ENCODE results near the gene CCDC97. TPM values are rescaled to one million over a fixed set of nuclear protein-coding genes. Genes with fewer than 3 reads are reported as not detected.
A peak's percentile ranks its signal among the peaks of the same experiment; 100 is the strongest.

CCDC97 gene
- total and polyA plus RNA-seq, 2 of the 8 experiments (the other 6 are each of a cell fraction or from before 2014, with no cell fraction given): 19.8 to 27.1 TPM

DNA sequence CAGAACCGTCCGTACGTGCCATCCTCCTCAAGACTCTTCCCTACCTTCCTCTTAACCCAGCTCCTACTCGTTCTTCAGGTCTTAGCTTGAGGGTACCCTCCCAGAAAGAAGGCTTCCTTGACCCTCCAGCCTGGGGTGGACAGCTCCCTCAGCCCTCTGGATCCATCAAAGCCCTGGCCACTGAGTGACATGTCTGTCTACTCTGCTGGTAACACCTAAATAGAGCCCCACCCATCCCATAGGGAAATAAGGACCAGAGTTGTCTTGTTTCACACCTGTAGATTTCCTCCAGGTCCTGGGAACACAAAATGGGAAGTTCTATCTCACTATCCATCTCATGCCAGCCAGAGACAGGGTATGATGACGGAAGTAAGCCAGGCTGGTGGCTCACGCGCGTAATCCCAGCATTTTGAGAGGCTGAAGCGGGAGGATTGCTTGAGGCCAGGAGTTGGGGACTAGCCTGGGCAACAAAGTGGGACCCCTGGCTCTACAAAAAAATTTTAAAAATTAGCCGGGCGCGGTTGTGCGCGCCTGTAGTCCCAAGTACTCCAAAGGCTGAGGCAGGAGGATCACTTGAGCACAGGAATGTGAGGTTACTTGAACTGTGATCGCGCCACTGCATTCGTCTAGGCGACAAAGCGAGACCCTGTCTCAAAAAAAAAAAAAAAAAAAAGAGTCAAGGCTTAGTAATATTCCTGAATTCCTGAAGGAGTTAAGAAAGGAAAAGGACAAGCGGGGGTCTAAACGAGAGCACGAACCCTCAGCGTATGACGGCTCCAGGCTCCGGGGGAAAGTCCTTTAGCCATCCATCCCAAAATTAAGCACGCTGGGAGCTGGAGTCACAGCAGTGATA, 566 bp upstream of the CCDC97 start:
- peaks cover 0 to 8% of the 10 kb centered on the region in 2 experiments for H4K20me1 ChIP-seq (replicated peaks in 1 of 2; ENCODE audit: control insufficient read depth in 1 of 2, insufficient read depth in 2 of 2, low read length in 2 of 2)
- no peak overlapping the region for H4K91ac ChIP-seq (replicated peaks; ENCODE audit: insufficient read length, low read length)
- CTCF ChIA-PET (ENCODE audit: partially characterized antibody): interaction anchor here (0.7 to 7.3 kb wide), 19 partner anchors 10 to 333 kb away, joined by 3 to 63 read pairs (median 4); no protein-coding TSS in a partner anchor
- no peaks in the 10 kb centered on the region for H3K27me3 ChIP-seq (replicated peaks in 1 of 4; ENCODE audit: control insufficient read depth in 3 of 4, extremely low read depth in 1 of 4, insufficient read depth in 3 of 4, low read length in 3 of 4)
- no peak overlapping the region for H3K23ac ChIP-seq (ENCODE audit: insufficient read length)
- H3K79me1 ChIP-seq (ENCODE audit: low read depth, low read length): peaks cover 7% of the 10 kb centered on the region; the same call in 1 of the 2 replicates
- H3K9me3 ChIP-seq (ENCODE audit: insufficient read depth in 2 of 2, low read depth in 1 of 2, low read length in 1 of 2): no peaks in the 10 kb centered on the region
- H4K5ac ChIP-seq (ENCODE audit: insufficient read length, low read depth, low read length): peak overlapping the region; percentile 45
- H3K9ac ChIP-seq (replicated peaks in 1 of 4; ENCODE audit: extremely low read depth in 1 of 4, low read depth in 3 of 4, low read length in 3 of 4): peak overlapping the region in 3 of 4 experiments; percentile 79 to 94 (median 93); a peak in 6 of 7 replicates
- H4K8ac ChIP-seq (ENCODE audit: extremely low read depth, insufficient read depth, low read length): no peak overlapping the region
- H2BK15ac ChIP-seq (ENCODE audit: low read length): no peak overlapping the region
- DNase-seq (ENCODE audit: low read depth in 1 of 2, low spot score in 2 of 2): peak in 1 of 2 experiments; percentile 48
- H3K56ac ChIP-seq (replicated peaks; ENCODE audit: insufficient read length, low read depth, low read length): peak overlapping the region; percentile 80
- peak overlapping the region; percentile 60; the same call in 1 of the 2 replicates for H3K18ac ChIP-seq (ENCODE audit: extremely low read depth, low read length)
- peaks cover 21 to 32% (median 25%) of the 10 kb centered on the region in 4 experiments; a peak in 7 of 8 replicates for H3K36me3 ChIP-seq (ENCODE audit: control insufficient read depth in 2 of 4, insufficient read depth in 4 of 4, low read length in 3 of 4)
- no peak overlapping the region for H3K14ac ChIP-seq (ENCODE audit: insufficient read length)
- H3K23me2 ChIP-seq (ENCODE audit: low read depth, low read length): peaks cover 7% of the 10 kb centered on the region
- no peak overlapping the region for H2BK12ac ChIP-seq (ENCODE audit: low read depth, low read length)
- H2AK5ac ChIP-seq (ENCODE audit: low read depth, low read length): no peak overlapping the region
- POLR2A ChIA-PET (ENCODE audit: partially characterized antibody): interaction anchor here (0.6 to 22.6 kb wide), 24 partner anchors 13 to 1055 kb away, joined by 3 to 579 read pairs (median 4); partner anchors contain the start of genes ACTMAP, HNRNPUL1 and TGFB1
- no peak overlapping the region for H2AFZ ChIP-seq (ENCODE audit: low read length)
- no peak for FAIRE-seq
- H3K4me3 ChIP-seq (ENCODE audit: extremely low read depth in 1 of 4, insufficient read depth in 2 of 4, low read depth in 3 of 4, low read length in 4 of 4): peak overlapping the region; percentile 62 to 91 (median 77)
- WGBS, 2 experiments (ENCODE audit: extremely low coverage in 1 of 2, insufficient coverage in 1 of 2, insufficient read length in 1 of 2, insufficient replicate concordance in 2 of 2, low coverage in 1 of 2, low lambda C conversion rate in 2 of 2, missing lambda C conversion rate in 1 of 2): 48% methylated on average over 25 of the region's 26 CpGs; no CpG with 5 or more reads in 1 of the 2 experiments
- peak overlapping the region; percentile 71 for H2BK5ac ChIP-seq (ENCODE audit: low read depth, low read length)
- H2BK120ac ChIP-seq (replicated peaks; ENCODE audit: low read depth, low read length): no peak overlapping the region
- 0 out of 2 replicates have a peak overlapping the region, but pooled peaks have one; percentile 92 for H3K27ac ChIP-seq (ENCODE audit: low read depth, low read length)
- peaks cover 0 to 8% of the 10 kb centered on the region in 2 experiments; a peak in 2 of 4 replicates for H3K79me2 ChIP-seq (ENCODE audit: control insufficient read depth in 1 of 2, insufficient read depth in 2 of 2, low read length in 2 of 2)
- peaks cover 0 to 10% (median under 1%) of the 10 kb centered on the region in 4 experiments; a peak in 3 of 7 replicates for H3K4me1 ChIP-seq (replicated peaks in 1 of 4; ENCODE audit: control insufficient read depth in 3 of 4, insufficient read depth in 4 of 4, low read length in 3 of 4)
- H2BK20ac ChIP-seq (ENCODE audit: low read length): no peak overlapping the region
- no peak overlapping the region for H3K4ac ChIP-seq (replicated peaks; ENCODE audit: insufficient read length, low read depth, low read length)
- H3K4me2 ChIP-seq (ENCODE audit: insufficient read depth in 1 of 2, low read depth in 2 of 2, low read length in 2 of 2): peak overlapping the region; percentile 80 to 83
- TF ChIP-seq SUZ12 (IDR thresholded peaks at IDR 0.05; ENCODE audit: low read length): no peak
- TF ChIP-seq BACH1 (IDR thresholded peaks at IDR 0.05; ENCODE audit: low read length): no peak
- no peak for TF ChIP-seq SP2 (IDR thresholded peaks at IDR 0.05; ENCODE audit: low read length)
- no peak for TF ChIP-seq EGR1 (IDR thresholded peaks at IDR 0.05; ENCODE audit: borderline replicate concordance, low read depth, low read length)
- no peak for TF ChIP-seq CBX5 (IDR thresholded peaks at IDR 0.05; ENCODE audit: low read depth, low read length)
- TF ChIP-seq, protein P1, sequence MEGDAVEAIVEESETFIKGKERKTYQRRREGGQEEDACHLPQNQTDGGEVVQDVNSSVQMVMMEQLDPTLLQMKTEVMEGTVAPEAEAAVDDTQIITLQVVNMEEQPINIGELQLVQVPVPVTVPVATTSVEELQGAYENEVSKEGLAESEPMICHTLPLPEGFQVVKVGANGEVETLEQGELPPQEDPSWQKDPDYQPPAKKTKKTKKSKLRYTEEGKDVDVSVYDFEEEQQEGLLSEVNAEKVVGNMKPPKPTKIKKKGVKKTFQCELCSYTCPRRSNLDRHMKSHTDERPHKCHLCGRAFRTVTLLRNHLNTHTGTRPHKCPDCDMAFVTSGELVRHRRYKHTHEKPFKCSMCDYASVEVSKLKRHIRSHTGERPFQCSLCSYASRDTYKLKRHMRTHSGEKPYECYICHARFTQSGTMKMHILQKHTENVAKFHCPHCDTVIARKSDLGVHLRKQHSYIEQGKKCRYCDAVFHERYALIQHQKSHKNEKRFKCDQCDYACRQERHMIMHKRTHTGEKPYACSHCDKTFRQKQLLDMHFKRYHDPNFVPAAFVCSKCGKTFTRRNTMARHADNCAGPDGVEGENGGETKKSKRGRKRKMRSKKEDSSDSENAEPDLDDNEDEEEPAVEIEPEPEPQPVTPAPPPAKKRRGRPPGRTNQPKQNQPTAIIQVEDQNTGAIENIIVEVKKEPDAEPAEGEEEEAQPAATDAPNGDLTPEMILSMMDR (IDR thresholded peaks at IDR 0.05; ENCODE audit: control extremely low read depth in 1 of 3, insufficient read depth in 1 of 3, low read depth in 1 of 3, low read length in 3 of 3): no peak
- TF ChIP-seq GABPA (IDR thresholded peaks at IDR 0.05; ENCODE audit: borderline replicate concordance, insufficient read depth, low read length): no peak
- TF ChIP-seq JUND (IDR thresholded peaks at IDR 0.05; ENCODE audit: low read length): no peak

Measured in H1 (cell line).